ENCODE measurements around the gene KLHDC8B. TPM values are rescaled to one million over a fixed set of nuclear protein-coding genes. Genes with fewer than 3 reads are reported as not detected.
A peak's percentile ranks its signal among the peaks of the same experiment; 100 is the strongest.

Gene KLHDC8B
- total RNA-seq, 6 donors from 2014 or later = 21.9 to 60.8 (median 32.7) TPM

- H3K27me3 ChIP-seq = no peaks in the 10 kb centered on the region
- H3K4me1 ChIP-seq = peaks cover 13 to 39% (median 20%) of the 10 kb centered on the region in 4 donors
- WGBS, 2 donors = 42 to 68% methylated on average over 3 to 9 of the region's 9 CpGs
- peak overlapping the region; percentile 42 to 58 (median 57) for H3K4me3 ChIP-seq
- H3K36me3 ChIP-seq = peaks cover 0 to 38% (median 24%) of the 10 kb centered on the region in 4 donors
- no peak for ATAC-seq (ENCODE audit: low FRiP score in 2 of 2)
- no peaks in the 10 kb centered on the region for H3K9me3 ChIP-seq
- TF ChIP-seq POLR2AphosphoS5 (IDR thresholded peaks at IDR 0.05) (no peak), POLR2A (IDR thresholded peaks at IDR 0.05) (no peak), CTCF (IDR thresholded peaks at IDR 0.05) (no peak), EP300 (IDR thresholded peaks at IDR 0.05) (no peak)
- peak overlapping the region; percentile 73 to 91 (median 88) for H3K27ac ChIP-seq
- no peak for DNase-seq
Measured at GRCh38 chr3:49132073-49132436, 39.3 kb upstream of the KLHDC8B start.

- WGBS, 2 donors = 14 to 32% methylated on average over 14 to 26 of the region's 28 CpGs
- Histone ChIP-seq H3K4me1 (peaks cover 13 to 39% (median 20%) of the 10 kb centered on the region in 4 donors), H3K36me3 (peaks cover 0 to 32% (median 21%) of the 10 kb centered on the region in 4 donors), H3K4me3 (peak within 1 kb of the TSS; percentile 42 to 58 (median 57)), H3K27ac (peak within 1 kb of the TSS; percentile 73 to 91 (median 88)), H3K27me3 (no peaks in the 10 kb centered on the region), H3K9me3 (no peaks in the 10 kb centered on the region)
- ATAC-seq (ENCODE audit: low FRiP score in 2 of 2) (peak; percentile 89 to 91), DNase-seq (peak; percentile 73 to 85)
- peak in 1 of 2 donors; percentile 80 for TF ChIP-seq POLR2AphosphoS5 (IDR thresholded peaks at IDR 0.05)
- peak in 1 of 4 donors; percentile 5 for TF ChIP-seq EP300 (IDR thresholded peaks at IDR 0.05)
- TF ChIP-seq POLR2A (IDR thresholded peaks at IDR 0.05) = peak in 1 of 4 donors; percentile 52
- peak in 1 of 6 experiments; percentile 17 for TF ChIP-seq CTCF (IDR thresholded peaks at IDR 0.05)
Measured at GRCh38 chr3:49132437-49133225, 38.8 kb upstream of the KLHDC8B start, which contains the start of gene LAMB2. Gene LAMB2, minus strand, starts transcription at chr3:49133050. Its CDS starts 183 bp downstream, at chr3:49132867.

GRCh38 chr3:49133226-49133951 lies 38.0 kb upstream of the KLHDC8B start:
- H3K27me3 ChIP-seq = no peaks in the 10 kb centered on the region
- peaks cover 13 to 39% (median 20%) of the 10 kb centered on the region in 4 donors for H3K4me1 ChIP-seq
- ATAC-seq (ENCODE audit: low FRiP score in 2 of 2) (peak; percentile 92 to 94), DNase-seq (peak; percentile 86 to 89)
- no peak for TF ChIP-seq EP300 (IDR thresholded peaks at IDR 0.05)
- TF ChIP-seq POLR2AphosphoS5 (IDR thresholded peaks at IDR 0.05) = peak in 1 of 2 donors; percentile 63
- TF ChIP-seq POLR2A (IDR thresholded peaks at IDR 0.05) = no peak
- TF ChIP-seq CTCF (IDR thresholded peaks at IDR 0.05) = peak in 1 of 6 experiments; percentile 11
- peak overlapping the region; percentile 73 to 91 (median 88) for H3K27ac ChIP-seq
- WGBS, 2 donors = 3 to 10% methylated on average over 27 to 30 of the region's 30 CpGs
- no peaks in the 10 kb centered on the region for H3K9me3 ChIP-seq
- peaks cover 0 to 27% (median 18%) of the 10 kb centered on the region in 4 donors for H3K36me3 ChIP-seq
- H3K4me3 ChIP-seq = peak overlapping the region; percentile 42 to 58 (median 57)

- H3K36me3 ChIP-seq = peaks cover 0 to 14% (median 8%) of the 10 kb centered on the region in 4 donors
- no peak overlapping the region for H3K4me3 ChIP-seq
- ATAC-seq (ENCODE audit: low FRiP score in 2 of 2) (no peak), DNase-seq (no peak)
- H3K27me3 ChIP-seq = no peaks in the 10 kb centered on the region
- 50 to 67% methylated on average over 2 to 3 of the region's 3 CpGs for WGBS, 2 donors
- H3K9me3 ChIP-seq = no peaks in the 10 kb centered on the region
- TF ChIP-seq CTCF (IDR thresholded peaks at IDR 0.05) (no peak), EP300 (IDR thresholded peaks at IDR 0.05) (no peak), POLR2A (IDR thresholded peaks at IDR 0.05) (no peak), POLR2AphosphoS5 (IDR thresholded peaks at IDR 0.05) (no peak)
- H3K4me1 ChIP-seq = peaks cover 13 to 39% (median 19%) of the 10 kb centered on the region in 4 donors
- H3K27ac ChIP-seq = peak overlapping the region in 2 of 4 donors; percentile 90 to 91
Measured at GRCh38 chr3:49134471-49135265, 36.7 kb upstream of the KLHDC8B start.

All from upper lobe of left lung (tissue), 6 donors.